Uterus (tissue), 4 donors: ENCODE results near the gene OSBPL9. TPM values are rescaled to one million over a fixed set of nuclear protein-coding genes. Genes with fewer than 3 reads are reported as not detected.

Source experiments
- DNase-seq, 2 donors: peaks; one replicate each; pipeline ENCODE4 v3.0.0-alpha.2; 2019 to 2020
- H3K27ac ChIP-seq, 2 donors: fragments of 200-600 bp; sonication (generic); 1 replicate in 1 of 2; 2 replicates in 1 of 2; pipeline ENCODE4 v1.5.1; 2016 to 2018
- H3K27me3 ChIP-seq, 2 donors: fragments of 200-600 bp; sonication (generic); one replicate each; pipeline ENCODE4 v1.5.1; 2018 to 2019; ENCODE audit warnings: control low read depth in 1 of 2
- H3K36me3 ChIP-seq, 2 donors: fragments of 200-600 bp; sonication (generic); one replicate each; pipeline ENCODE4 v1.5.1; 2019; ENCODE audit warnings: control low read depth in 1 of 2
- H3K4me1 ChIP-seq, 2 donors: fragments of 200-600 bp; sonication (generic); one replicate each; pipeline ENCODE4 v1.5.1; 2018 to 2019; ENCODE audit warnings: control low read depth in 1 of 2
- H3K4me3 ChIP-seq, 2 donors: fragments of 200-600 bp; sonication (generic); 1 replicate in 1 of 2; 2 replicates in 1 of 2; pipeline ENCODE4 v1.5.1; 2018 to 2019; ENCODE audit warnings: mild to moderate bottlenecking in 1 of 2
- H3K9me3 ChIP-seq, 2 donors: fragments of 200-600 bp; sonication (generic); one replicate each; pipeline ENCODE4 v1.5.1; 2019; ENCODE audit warnings: control low read depth in 1 of 2
- CTCF ChIP-seq, 4 experiments: fragments of 200-600 bp in 2 of 4; fragments of 450-650 bp in 2 of 4; sonication (generic) in 2 of 4; IDR thresholded peaks; one replicate each; pipeline ENCODE4 v1.5.1; 2016 to 2019; ENCODE audit warnings: antibody characterized with exemption in 4 of 4, mild to moderate bottlenecking in 2 of 4, moderate library complexity in 1 of 4
- POLR2A ChIP-seq, 2 donors: fragments of 450-650 bp; IDR thresholded peaks; one replicate each; pipeline ENCODE4 v1.6.1; 2016; ENCODE audit warnings: antibody characterized with exemption in 2 of 2, mild to moderate bottlenecking in 1 of 2, moderate library complexity in 1 of 2
- intact Hi-C: fragments of 100-400 bp; cut with DNase I; formaldehyde crosslinking; loops from one replicate; pipeline ENCODE4 v1.15.1; 2023; ENCODE audit warnings: low total_unique reads
- total RNA-seq, 4 donors: library from RNA; depleted of rRNA in 3 of 4; stranded (reverse); fragments of >200 nt in 3 of 4; gene quantifications; one replicate each; pipeline versions ENCODE4 v1.1.0 to v1.2.4, GENCODE V29; 2014 to 2023
- donor health status: DM: yes; HTN: yes; CAD: no.

OSBPL9 gene
- total RNA-seq, 4 donors from 2014 or later, result 94.0 to 122 (median 108) TPM

DNA sequence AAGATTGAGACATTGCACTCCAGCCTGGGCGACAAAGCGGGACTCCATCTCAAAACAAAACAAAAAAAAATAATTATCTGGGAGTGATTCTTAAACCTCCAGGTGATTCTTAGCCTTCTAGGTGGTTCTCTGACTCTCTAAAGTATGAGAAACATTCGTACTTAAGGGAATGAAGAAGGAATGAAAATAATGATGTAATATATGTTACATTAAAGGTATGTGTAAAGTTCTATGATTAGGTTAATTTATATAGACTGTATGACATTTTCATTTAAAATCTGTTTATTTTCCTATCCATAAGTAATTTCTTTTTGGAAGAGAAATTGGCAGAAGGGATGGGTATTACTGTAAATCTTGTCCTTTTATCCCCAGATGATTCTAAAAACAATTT, 34.7 kb downstream of the OSBPL9 start:
- no peaks in the 10 kb centered on the region for H3K36me3 ChIP-seq
- intact Hi-C loops, result no loop called here
- H3K9me3 ChIP-seq, result no peaks in the 10 kb centered on the region
- H3K27ac ChIP-seq, result peak overlapping the region; percentile 18 to 94
- no peak for DNase-seq
- TF ChIP-seq POLR2A (IDR thresholded peaks at IDR 0.05) (no peak), CTCF (IDR thresholded peaks at IDR 0.05) (no peak)
- H3K4me1 ChIP-seq, result peaks cover 4 to 18% of the 10 kb centered on the region in 2 donors
- H3K4me3 ChIP-seq, result no peak overlapping the region
- no peaks in the 10 kb centered on the region for H3K27me3 ChIP-seq

DNA sequence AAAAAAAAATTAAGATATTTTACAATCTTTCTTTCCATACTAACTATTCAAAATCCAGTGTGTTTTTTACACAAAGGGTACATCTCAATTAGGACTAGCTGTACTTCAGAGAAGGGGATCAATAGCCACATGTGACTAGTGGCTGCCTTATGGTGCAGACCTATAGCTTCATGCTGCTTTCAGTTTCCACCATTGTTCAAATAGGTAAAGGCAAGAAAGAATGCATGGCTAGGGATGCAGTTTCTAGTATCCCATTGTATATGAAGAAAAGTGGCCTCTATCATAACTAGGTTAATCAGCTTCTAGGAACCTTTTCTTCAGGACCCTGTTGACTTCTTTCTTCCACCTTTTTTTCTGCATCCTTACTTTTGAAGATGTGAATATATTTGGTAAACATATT, 35.7 kb downstream of the OSBPL9 start:
- Histone ChIP-seq H3K9me3 (no peaks in the 10 kb centered on the region), H3K4me3 (no peak overlapping the region), H3K36me3 (no peaks in the 10 kb centered on the region), H3K4me1 (peaks cover 4 to 18% of the 10 kb centered on the region in 2 donors), H3K27ac (peak overlapping the region in 1 of 2 donors; percentile 94), H3K27me3 (no peaks in the 10 kb centered on the region)
- TF ChIP-seq CTCF (IDR thresholded peaks at IDR 0.05) (no peak), POLR2A (IDR thresholded peaks at IDR 0.05) (no peak)
- DNase-seq, result no peak
- intact Hi-C loops, result no loop called here

DNA sequence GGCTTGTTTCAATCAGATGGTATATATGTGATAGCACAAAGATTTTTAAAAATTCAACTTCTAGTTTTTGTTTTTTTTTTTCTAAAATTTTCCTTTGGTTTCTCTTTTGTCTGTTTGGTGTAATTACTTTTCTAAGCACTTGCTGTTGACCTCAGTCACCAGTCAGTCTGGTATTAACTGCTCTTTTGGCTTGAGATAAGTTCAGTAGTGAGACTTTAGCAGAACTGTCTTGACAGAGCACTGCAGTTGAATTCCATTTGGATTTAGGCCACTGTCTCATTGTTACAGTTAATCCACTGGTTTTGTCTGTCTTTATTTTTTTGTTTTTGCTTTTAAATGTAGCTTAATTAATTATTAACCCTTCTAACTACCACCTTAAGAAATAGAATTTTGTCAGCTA, 36.2 kb downstream of the OSBPL9 start:
- Histone ChIP-seq H3K27me3 (no peaks in the 10 kb centered on the region), H3K27ac (peak overlapping the region in 1 of 2 donors; percentile 94), H3K9me3 (no peaks in the 10 kb centered on the region), H3K4me1 (peaks cover 3 to 13% of the 10 kb centered on the region in 2 donors), H3K36me3 (no peaks in the 10 kb centered on the region), H3K4me3 (no peak overlapping the region)
- TF ChIP-seq CTCF (IDR thresholded peaks at IDR 0.05), result no peak
- no peak for TF ChIP-seq POLR2A (IDR thresholded peaks at IDR 0.05)
- no peak for DNase-seq
- intact Hi-C loops, result no loop called here

GRCh38 chr1:51654000-51654399, 37.1 kb downstream of the OSBPL9 start:
- H3K27me3 ChIP-seq, result no peaks in the 10 kb centered on the region
- intact Hi-C loops, result no loop called here
- H3K27ac ChIP-seq, result peak overlapping the region in 1 of 2 donors; percentile 94
- no peaks in the 10 kb centered on the region for H3K9me3 ChIP-seq
- no peak for TF ChIP-seq POLR2A (IDR thresholded peaks at IDR 0.05)
- TF ChIP-seq CTCF (IDR thresholded peaks at IDR 0.05), result no peak
- H3K36me3 ChIP-seq, result no peaks in the 10 kb centered on the region
- no peak overlapping the region for H3K4me3 ChIP-seq
- DNase-seq, result no peak
- peaks cover 0 to 12% of the 10 kb centered on the region in 2 donors for H3K4me1 ChIP-seq

DNA sequence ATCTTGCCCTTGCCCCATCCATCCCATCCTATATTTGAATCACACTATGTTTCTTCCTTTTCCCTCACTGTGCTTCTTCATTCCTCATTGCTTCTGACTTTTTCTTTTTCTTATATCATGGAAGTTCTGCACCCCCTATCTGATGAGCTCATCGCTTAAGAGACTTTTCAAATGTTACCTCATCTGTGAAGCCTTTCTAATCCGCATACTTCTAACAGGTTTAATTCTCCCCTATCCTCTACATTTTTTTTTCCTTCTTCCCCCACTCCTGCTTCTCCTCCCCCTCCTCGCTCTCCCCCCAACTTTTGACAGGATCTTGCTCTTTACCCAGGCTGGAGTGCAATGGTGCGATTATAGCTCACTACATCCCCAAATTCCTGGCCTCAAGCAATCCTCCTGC, 39.5 kb downstream of the OSBPL9 start:
- TF ChIP-seq POLR2A (IDR thresholded peaks at IDR 0.05), result no peak
- no peak for TF ChIP-seq CTCF (IDR thresholded peaks at IDR 0.05)
- DNase-seq, result no peak
- no peaks in the 10 kb centered on the region for H3K27me3 ChIP-seq
- no peaks in the 10 kb centered on the region for H3K9me3 ChIP-seq
- intact Hi-C loops, result no loop called here
- no peak overlapping the region for H3K27ac ChIP-seq
- H3K4me3 ChIP-seq, result no peak overlapping the region
- peaks cover 0 to 26% of the 10 kb centered on the region in 2 donors for H3K4me1 ChIP-seq
- no peaks in the 10 kb centered on the region for H3K36me3 ChIP-seq
